ENCODE measurements around the gene LMTK3. TPM values are rescaled to one million over a fixed set of nuclear protein-coding genes. Genes with fewer than 3 reads are reported as not detected.

The LMTK3 gene
- total and polyA plus RNA-seq, 9 of the 15 experiments (the other 6 are each of a cell fraction or from before 2014, with no cell fraction given) = 0.35 to 12.3 (median 2.0) TPM; not detected in 2

DNA sequence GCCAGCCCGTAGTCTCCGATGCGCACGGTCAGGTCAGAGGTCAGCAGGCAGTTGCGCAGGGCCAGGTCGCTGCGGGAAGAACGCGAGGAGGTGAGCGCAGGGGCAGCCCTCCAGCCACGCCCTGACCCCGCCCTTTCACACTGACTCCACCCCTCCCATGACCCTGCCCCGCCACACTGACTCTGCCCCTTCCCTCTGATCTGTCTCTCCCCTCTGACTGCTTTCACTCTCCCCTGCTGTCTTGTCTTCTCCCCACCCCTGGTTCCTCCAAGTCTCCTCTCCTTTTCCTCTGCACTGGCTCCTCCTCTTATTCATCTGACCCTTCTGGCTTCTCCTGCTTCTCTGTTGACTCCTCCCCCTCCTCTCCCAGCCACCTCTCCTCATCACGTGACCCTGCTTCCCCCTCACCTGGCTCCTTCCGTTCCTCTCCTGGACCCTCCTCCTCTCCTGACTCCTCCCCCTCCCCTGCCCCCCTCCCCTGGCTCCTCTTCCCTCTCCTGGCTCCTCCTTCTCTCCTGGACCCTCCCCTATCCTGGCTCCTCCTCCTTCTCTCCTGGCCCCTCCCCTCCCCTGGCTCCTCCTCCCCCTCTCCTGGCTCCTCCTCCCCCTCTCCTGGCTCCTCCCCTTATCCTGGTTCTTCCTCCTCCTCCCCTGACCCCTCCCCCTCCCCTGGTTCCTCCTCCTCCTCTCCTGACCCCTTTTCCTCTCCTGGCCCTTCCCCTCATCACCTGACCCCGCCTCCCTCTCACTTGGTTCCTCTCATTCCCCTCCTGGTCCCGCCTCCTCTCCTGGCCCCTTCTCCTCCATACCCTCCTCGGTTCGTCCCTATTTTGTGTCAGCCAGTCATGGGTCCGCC, 9.9 kb downstream of the LMTK3 start (continued):
- TF ChIP-seq, protein P1, sequence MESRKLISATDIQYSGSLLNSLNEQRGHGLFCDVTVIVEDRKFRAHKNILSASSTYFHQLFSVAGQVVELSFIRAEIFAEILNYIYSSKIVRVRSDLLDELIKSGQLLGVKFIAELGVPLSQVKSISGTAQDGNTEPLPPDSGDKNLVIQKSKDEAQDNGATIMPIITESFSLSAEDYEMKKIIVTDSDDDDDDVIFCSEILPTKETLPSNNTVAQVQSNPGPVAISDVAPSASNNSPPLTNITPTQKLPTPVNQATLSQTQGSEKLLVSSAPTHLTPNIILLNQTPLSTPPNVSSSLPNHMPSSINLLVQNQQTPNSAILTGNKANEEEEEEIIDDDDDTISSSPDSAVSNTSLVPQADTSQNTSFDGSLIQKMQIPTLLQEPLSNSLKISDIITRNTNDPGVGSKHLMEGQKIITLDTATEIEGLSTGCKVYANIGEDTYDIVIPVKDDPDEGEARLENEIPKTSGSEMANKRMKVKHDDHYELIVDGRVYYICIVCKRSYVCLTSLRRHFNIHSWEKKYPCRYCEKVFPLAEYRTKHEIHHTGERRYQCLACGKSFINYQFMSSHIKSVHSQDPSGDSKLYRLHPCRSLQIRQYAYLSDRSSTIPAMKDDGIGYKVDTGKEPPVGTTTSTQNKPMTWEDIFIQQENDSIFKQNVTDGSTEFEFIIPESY (CRISPR knock-in tag; IDR thresholded peaks at IDR 0.05) = no peak
- TF ChIP-seq BMI1 (IDR thresholded peaks at IDR 0.05; ENCODE audit: low read length) (no peak), SPI1 (IDR thresholded peaks at IDR 0.05; ENCODE audit: borderline replicate concordance, low read depth, low read length) (no peak), MIER1 (IDR thresholded peaks at IDR 0.05; ENCODE audit: low read depth) (peak; percentile 36; the same call in 1 of the 2 replicates), CCNT2 (IDR thresholded peaks at IDR 0.05; ENCODE audit: borderline replicate concordance, extremely low read depth, insufficient read length, low read depth, low read length) (no peak), HNRNPL (IDR thresholded peaks at IDR 0.05; ENCODE audit: low read depth, low read length) (no peak), NFIX (CRISPR knock-in tag; IDR thresholded peaks at IDR 0.05; ENCODE audit: low read depth) (no peak), TCF7L2 (IDR thresholded peaks at IDR 0.05; ENCODE audit: low read depth, low read length) (no peak), STAT5A (IDR thresholded peaks at IDR 0.05; ENCODE audit: borderline replicate concordance, low read length) (no peak), ZNF695 (CRISPR knock-in tag; IDR thresholded peaks at IDR 0.05) (no peak), HCFC1 (IDR thresholded peaks at IDR 0.05; ENCODE audit: low read depth, low read length) (no peak), PYGO2 (tag; IDR thresholded peaks at IDR 0.05) (no peak), TRIM24 (IDR thresholded peaks at IDR 0.05) (peak; percentile 73 to 88), FOXP1 (CRISPR knock-in tag; IDR thresholded peaks at IDR 0.05) (no peak), ARID1B (IDR thresholded peaks at IDR 0.05) (peak; percentile 80), BRF1 (IDR thresholded peaks at IDR 0.05; ENCODE audit: borderline replicate concordance, extremely low read depth, insufficient read length) (no peak), MEIS2 (IDR thresholded peaks at IDR 0.05; ENCODE audit: partially characterized antibody) (no peak)
- TF ChIP-seq, protein P2, sequence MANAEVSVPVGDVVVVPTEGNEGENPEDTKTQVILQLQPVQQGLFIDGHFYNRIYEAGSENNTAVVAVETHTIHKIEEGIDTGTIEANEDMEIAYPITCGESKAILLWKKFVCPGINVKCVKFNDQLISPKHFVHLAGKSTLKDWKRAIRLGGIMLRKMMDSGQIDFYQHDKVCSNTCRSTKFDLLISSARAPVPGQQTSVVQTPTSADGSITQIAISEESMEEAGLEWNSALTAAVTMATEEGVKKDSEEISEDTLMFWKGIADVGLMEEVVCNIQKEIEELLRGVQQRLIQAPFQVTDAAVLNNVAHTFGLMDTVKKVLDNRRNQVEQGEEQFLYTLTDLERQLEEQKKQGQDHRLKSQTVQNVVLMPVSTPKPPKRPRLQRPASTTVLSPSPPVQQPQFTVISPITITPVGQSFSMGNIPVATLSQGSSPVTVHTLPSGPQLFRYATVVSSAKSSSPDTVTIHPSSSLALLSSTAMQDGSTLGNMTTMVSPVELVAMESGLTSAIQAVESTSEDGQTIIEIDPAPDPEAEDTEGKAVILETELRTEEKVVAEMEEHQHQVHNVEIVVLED (CRISPR knock-in tag; IDR thresholded peaks at IDR 0.05) = no peak
- TF ChIP-seq, protein P3, sequence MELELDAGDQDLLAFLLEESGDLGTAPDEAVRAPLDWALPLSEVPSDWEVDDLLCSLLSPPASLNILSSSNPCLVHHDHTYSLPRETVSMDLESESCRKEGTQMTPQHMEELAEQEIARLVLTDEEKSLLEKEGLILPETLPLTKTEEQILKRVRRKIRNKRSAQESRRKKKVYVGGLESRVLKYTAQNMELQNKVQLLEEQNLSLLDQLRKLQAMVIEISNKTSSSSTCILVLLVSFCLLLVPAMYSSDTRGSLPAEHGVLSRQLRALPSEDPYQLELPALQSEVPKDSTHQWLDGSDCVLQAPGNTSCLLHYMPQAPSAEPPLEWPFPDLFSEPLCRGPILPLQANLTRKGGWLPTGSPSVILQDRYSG (tag; conservative IDR thresholded peaks at IDR 0.05; ENCODE audit: low read depth) = no peak
- TF ChIP-seq, protein P4, sequence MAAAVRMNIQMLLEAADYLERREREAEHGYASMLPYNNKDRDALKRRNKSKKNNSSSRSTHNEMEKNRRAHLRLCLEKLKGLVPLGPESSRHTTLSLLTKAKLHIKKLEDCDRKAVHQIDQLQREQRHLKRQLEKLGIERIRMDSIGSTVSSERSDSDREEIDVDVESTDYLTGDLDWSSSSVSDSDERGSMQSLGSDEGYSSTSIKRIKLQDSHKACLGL (CRISPR knock-in tag; IDR thresholded peaks at IDR 0.05; ENCODE audit: borderline replicate concordance, poor library complexity, severe bottlenecking) = no peak
- TF ChIP-seq, protein P5, sequence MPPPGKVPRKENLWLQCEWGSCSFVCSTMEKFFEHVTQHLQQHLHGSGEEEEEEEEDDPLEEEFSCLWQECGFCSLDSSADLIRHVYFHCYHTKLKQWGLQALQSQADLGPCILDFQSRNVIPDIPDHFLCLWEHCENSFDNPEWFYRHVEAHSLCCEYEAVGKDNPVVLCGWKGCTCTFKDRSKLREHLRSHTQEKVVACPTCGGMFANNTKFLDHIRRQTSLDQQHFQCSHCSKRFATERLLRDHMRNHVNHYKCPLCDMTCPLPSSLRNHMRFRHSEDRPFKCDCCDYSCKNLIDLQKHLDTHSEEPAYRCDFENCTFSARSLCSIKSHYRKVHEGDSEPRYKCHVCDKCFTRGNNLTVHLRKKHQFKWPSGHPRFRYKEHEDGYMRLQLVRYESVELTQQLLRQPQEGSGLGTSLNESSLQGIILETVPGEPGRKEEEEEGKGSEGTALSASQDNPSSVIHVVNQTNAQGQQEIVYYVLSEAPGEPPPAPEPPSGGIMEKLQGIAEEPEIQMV (tag; conservative IDR thresholded peaks at IDR 0.05; ENCODE audit: low read depth) = no peak
